GM23248 (cell line): ENCODE results near the gene HUWE1.

Source experiments
- EZH2 ChIP-seq: fragments of 200-600 bp; sonication (generic); IDR thresholded peaks from 2 replicates; pipeline ENCODE4 v1.6.1; 2018; ENCODE audit warnings: antibody characterized with exemption, mild to moderate bottlenecking; ENCODE audit not compliant: insufficient read depth, poor library complexity, severe bottlenecking
- EZH2phosphoT487 ChIP-seq: fragments of 200-600 bp; sonication (generic); IDR thresholded peaks from 2 replicates; pipeline ENCODE4 v1.6.1; 2018; ENCODE audit warnings: antibody characterized with exemption, moderate library complexity, mild to moderate bottlenecking, low read depth; ENCODE audit not compliant: insufficient read depth

DNA sequence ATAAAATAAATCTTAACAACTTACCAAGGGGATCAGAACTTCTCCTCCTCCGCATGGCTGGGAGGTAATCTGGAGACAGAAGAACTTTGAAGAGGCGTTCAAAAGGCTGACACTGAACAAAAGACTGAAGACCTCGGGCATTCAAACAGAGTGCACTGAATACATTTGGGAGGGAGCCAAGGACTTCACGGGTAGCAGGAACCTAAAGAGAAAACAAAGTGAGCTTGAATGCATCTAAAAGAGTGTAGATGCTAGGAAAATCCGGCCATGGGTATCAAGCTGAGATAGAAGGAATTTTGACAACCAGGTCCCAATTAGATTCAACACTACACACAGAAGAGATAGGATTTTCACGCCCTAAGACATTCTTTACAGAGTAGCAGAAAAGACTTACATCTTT is 69.6 kb downstream of the HUWE1 start:
- TF ChIP-seq EZH2: no peak
- no peak for TF ChIP-seq EZH2phosphoT487
